ENCODE results near the gene MYB. TPM values are rescaled to one million over a fixed set of nuclear protein-coding genes. Genes with fewer than 3 reads are reported as not detected.

Gene MYB
- total RNA-seq, 1 experiment from 2014 or later = 3.7 TPM

DNA sequence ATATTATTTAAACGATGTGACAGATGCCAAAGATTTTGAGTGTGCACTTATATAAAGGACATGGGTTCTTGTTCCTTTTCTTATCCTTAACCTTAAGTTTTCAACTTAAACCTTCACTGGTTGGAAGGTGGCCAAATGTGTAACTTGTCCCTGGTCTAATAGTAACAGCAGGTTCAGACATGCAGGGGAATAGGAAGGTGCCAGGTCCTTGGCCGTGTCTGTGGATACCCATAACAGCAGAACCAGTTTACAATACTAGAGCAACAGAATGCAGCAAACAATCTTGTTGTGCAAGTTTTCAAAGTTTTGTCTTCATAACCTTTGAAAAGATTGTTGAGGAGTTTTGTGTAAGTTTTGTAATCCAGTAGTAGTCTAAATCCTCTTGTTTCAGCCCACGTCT lies 4.4 kb downstream of the MYB start:
- ChIA-PET CTCF (no interaction called here), POLR2A (no interaction called here), RAD21 (ENCODE audit: low non-redundant PET in 1 of 2, low total read pairs in 2 of 2, uncharacterized antibody in 2 of 2, unreplicated experiment in 2 of 2) (no interaction called here)
- TF ChIP-seq RAD21 (IDR thresholded peaks at IDR 0.05; ENCODE audit: low read depth) (no peak), JUND (IDR thresholded peaks at IDR 0.05) (no peak), CBX3 (IDR thresholded peaks at IDR 0.05; ENCODE audit: low read depth) (no peak), MAX (IDR thresholded peaks at IDR 0.05) (no peak), SRF (IDR thresholded peaks at IDR 0.05; ENCODE audit: low read depth) (no peak), SIN3A (IDR thresholded peaks at IDR 0.05; ENCODE audit: low read depth) (no peak), CEBPB (IDR thresholded peaks at IDR 0.05; ENCODE audit: low read depth) (no peak)
- TF ChIP-seq, protein P1, sequence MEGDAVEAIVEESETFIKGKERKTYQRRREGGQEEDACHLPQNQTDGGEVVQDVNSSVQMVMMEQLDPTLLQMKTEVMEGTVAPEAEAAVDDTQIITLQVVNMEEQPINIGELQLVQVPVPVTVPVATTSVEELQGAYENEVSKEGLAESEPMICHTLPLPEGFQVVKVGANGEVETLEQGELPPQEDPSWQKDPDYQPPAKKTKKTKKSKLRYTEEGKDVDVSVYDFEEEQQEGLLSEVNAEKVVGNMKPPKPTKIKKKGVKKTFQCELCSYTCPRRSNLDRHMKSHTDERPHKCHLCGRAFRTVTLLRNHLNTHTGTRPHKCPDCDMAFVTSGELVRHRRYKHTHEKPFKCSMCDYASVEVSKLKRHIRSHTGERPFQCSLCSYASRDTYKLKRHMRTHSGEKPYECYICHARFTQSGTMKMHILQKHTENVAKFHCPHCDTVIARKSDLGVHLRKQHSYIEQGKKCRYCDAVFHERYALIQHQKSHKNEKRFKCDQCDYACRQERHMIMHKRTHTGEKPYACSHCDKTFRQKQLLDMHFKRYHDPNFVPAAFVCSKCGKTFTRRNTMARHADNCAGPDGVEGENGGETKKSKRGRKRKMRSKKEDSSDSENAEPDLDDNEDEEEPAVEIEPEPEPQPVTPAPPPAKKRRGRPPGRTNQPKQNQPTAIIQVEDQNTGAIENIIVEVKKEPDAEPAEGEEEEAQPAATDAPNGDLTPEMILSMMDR (IDR thresholded peaks at IDR 0.05 in 2 of 3, conservative IDR thresholded peaks at IDR 0.05 in 1 of 3; ENCODE audit: borderline replicate concordance in 1 of 3, insufficient read depth in 1 of 3, low read depth in 2 of 3, low read length in 2 of 3) = no peak
- ATAC-seq = no peak
- Histone ChIP-seq H4K20me1 (ENCODE audit: insufficient read depth) (no peaks in the 10 kb centered on the region), H3K79me2 (ENCODE audit: insufficient read depth, low read length) (no peaks in the 10 kb centered on the region), H3K4me3 (replicated peaks in 1 of 2; ENCODE audit: low read depth in 1 of 2, low read length in 2 of 2) (no peak overlapping the region), H3K9me3 (ENCODE audit: control insufficient read depth in 1 of 2, insufficient read depth in 1 of 2, low read depth in 1 of 2, low read length in 2 of 2) (no peaks in the 10 kb centered on the region), H2AFZ (ENCODE audit: low read depth, low read length, poor library complexity, severe bottlenecking) (no peak overlapping the region), H3K9ac (ENCODE audit: low read length) (no peak overlapping the region), H3K27me3 (ENCODE audit: insufficient read depth, low read length) (no peaks in the 10 kb centered on the region), H3K36me3 (ENCODE audit: control insufficient read depth in 1 of 2, insufficient read depth in 2 of 2, low read length in 2 of 2) (no peaks in the 10 kb centered on the region), H3K4me1 (ENCODE audit: control insufficient read depth in 1 of 2, insufficient read depth in 2 of 2, low read length in 2 of 2) (peaks cover 2 to 34% of the 10 kb centered on the region in 2 experiments; a peak in 3 of 4 replicates), H3K4me2 (ENCODE audit: low read length) (no peak overlapping the region), H3K9me2 (ENCODE audit: insufficient read depth) (no peaks in the 10 kb centered on the region), H3K27ac (ENCODE audit: low read depth, low read length) (no peak overlapping the region)
- BruUV-seq (replicated peaks) = no TSS peak
- no peak for DNase-seq (ENCODE audit: low read depth, low spot score)
- intact Hi-C loops (cut with micrococcal nuclease) = no loop called here

DNA sequence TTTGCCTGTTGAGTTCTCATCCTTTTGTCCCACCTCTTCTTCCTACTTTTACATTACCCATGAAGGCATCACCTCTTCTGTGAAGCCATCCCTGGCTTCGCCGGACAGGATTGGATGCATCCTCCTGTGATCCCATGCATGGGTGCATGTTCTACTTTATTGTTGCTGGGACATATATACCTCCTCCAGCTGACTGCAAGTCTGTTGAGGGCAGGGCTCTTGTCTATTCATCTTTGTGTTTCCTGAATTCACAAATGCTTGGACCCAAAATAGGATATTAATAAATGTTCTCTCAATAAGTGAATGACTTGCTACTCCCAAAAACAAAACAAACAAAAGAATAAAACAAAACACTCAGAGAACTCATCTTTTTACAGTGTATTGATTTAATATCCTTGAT lies 5.1 kb downstream of the MYB start:
- H2AFZ ChIP-seq (ENCODE audit: low read depth, low read length, poor library complexity, severe bottlenecking) = no peak overlapping the region
- H4K20me1 ChIP-seq (ENCODE audit: insufficient read depth) = no peaks in the 10 kb centered on the region
- H3K9ac ChIP-seq (ENCODE audit: low read length) = no peak overlapping the region
- H3K9me2 ChIP-seq (ENCODE audit: insufficient read depth) = no peaks in the 10 kb centered on the region
- no peak overlapping the region for H3K4me2 ChIP-seq (ENCODE audit: low read length)
- no peak overlapping the region for H3K4me3 ChIP-seq (replicated peaks in 1 of 2; ENCODE audit: low read depth in 1 of 2, low read length in 2 of 2)
- ChIA-PET POLR2A (no interaction called here), CTCF (no interaction called here), RAD21 (ENCODE audit: low non-redundant PET in 1 of 2, low total read pairs in 2 of 2, uncharacterized antibody in 2 of 2, unreplicated experiment in 2 of 2) (no interaction called here)
- no peaks in the 10 kb centered on the region for H3K79me2 ChIP-seq (ENCODE audit: insufficient read depth, low read length)
- no peak overlapping the region for H3K27ac ChIP-seq (ENCODE audit: low read depth, low read length)
- no peaks in the 10 kb centered on the region for H3K36me3 ChIP-seq (ENCODE audit: control insufficient read depth in 1 of 2, insufficient read depth in 2 of 2, low read length in 2 of 2)
- DNase-seq (ENCODE audit: low read depth, low spot score) = no peak
- intact Hi-C loops (cut with micrococcal nuclease) = no loop called here
- H3K9me3 ChIP-seq (ENCODE audit: control insufficient read depth in 1 of 2, insufficient read depth in 1 of 2, low read depth in 1 of 2, low read length in 2 of 2) = no peaks in the 10 kb centered on the region
- ATAC-seq = no peak
- BruUV-seq (replicated peaks) = no TSS peak
- no peak for TF ChIP-seq EZH2phosphoT487 (IDR thresholded peaks at IDR 0.05; ENCODE audit: borderline replicate concordance)
- TF ChIP-seq ZBTB33 (IDR thresholded peaks at IDR 0.05; ENCODE audit: extremely low read depth, insufficient replicate concordance, low read length) = no peak
- no peak for TF ChIP-seq RAD21 (IDR thresholded peaks at IDR 0.05; ENCODE audit: low read depth)
- H3K27me3 ChIP-seq (ENCODE audit: insufficient read depth, low read length) = no peaks in the 10 kb centered on the region
- peaks cover 2 to 31% of the 10 kb centered on the region in 2 experiments; a peak in 3 of 4 replicates for H3K4me1 ChIP-seq (ENCODE audit: control insufficient read depth in 1 of 2, insufficient read depth in 2 of 2, low read length in 2 of 2)
